GM23338 (cell line): ENCODE measurements around the gene DLK1. TPM values are rescaled to one million over a fixed set of nuclear protein-coding genes. Genes with fewer than 3 reads are reported as not detected.

Experiments
- ATAC-seq: fragments of 200-7000 bp; cut with Tn5 transposase; 3 replicates; pipeline ENCODE4 v1.9.1; 2020
- DNase-seq: peaks from one replicate; pipeline ENCODE4 v3.0.0-alpha.2; 2015; ENCODE audit warnings: low spot score
- H2AFZ ChIP-seq: fragments of 200-600 bp; sonication (generic); 2 replicates; pipeline ENCODE4 v1.8.0; 2016; ENCODE audit warnings: antibody characterized with exemption, mild to moderate bottlenecking, moderate library complexity
- H3F3A ChIP-seq: fragments of 200-600 bp; sonication (generic); replicated peaks from 2 replicates; pipeline ENCODE4 v1.8.0; 2017; ENCODE audit warnings: antibody characterized with exemption, mixed run types, low read depth
- H3K27ac ChIP-seq: fragments of 200-600 bp; sonication (generic); 2 replicates; pipeline ENCODE4 v1.6.1; 2016; ENCODE audit warnings: low read depth
- H3K27me3 ChIP-seq: fragments of 200-600 bp; sonication (generic); 2 replicates; pipeline ENCODE4 v1.8.0; 2016; ENCODE audit warnings: mild to moderate bottlenecking, mixed run types, moderate library complexity; ENCODE audit not compliant: insufficient read depth
- H3K36me3 ChIP-seq: fragments of 200-600 bp; sonication (generic); 2 replicates; pipeline ENCODE4 v1.8.0; 2016; ENCODE audit warnings: mild to moderate bottlenecking; ENCODE audit not compliant: insufficient read depth
- H3K4me1 ChIP-seq: fragments of 200-600 bp; sonication (generic); 2 replicates; pipeline ENCODE4 v1.8.0; 2016; ENCODE audit warnings: mild to moderate bottlenecking, moderate library complexity; ENCODE audit not compliant: insufficient read depth
- H3K4me2 ChIP-seq: fragments of 200-600 bp; sonication (generic); 2 replicates; pipeline ENCODE4 v1.7.1; 2017; ENCODE audit warnings: mixed run types
- H3K4me3 ChIP-seq: fragments of 200-600 bp; sonication (generic); 2 replicates; pipeline ENCODE4 v1.6.1; 2016; ENCODE audit warnings: mixed run types
- H3K79me2 ChIP-seq: fragments of 200-600 bp; sonication (generic); replicated peaks from 2 replicates; pipeline ENCODE4 v1.8.0; 2017; ENCODE audit warnings: mild to moderate bottlenecking; ENCODE audit not compliant: insufficient read depth
- H3K9me2 ChIP-seq: fragments of 200-600 bp; sonication (generic); 2 replicates; pipeline ENCODE4 v1.8.0; 2017; ENCODE audit not compliant: insufficient read depth
- H4K20me1 ChIP-seq: fragments of 200-600 bp; sonication (generic); replicated peaks from 2 replicates; pipeline ENCODE4 v1.8.0; 2017; ENCODE audit warnings: mild to moderate bottlenecking; ENCODE audit not compliant: insufficient read depth
- H3K27ac Mint-ChIP-seq: 2 replicates; pipeline ENCODE4 v1.8.0; 2020; ENCODE audit warnings: inconsistent platforms, mild to moderate bottlenecking, moderate library complexity, mixed read lengths
- H3K27me3 Mint-ChIP-seq: 3 replicates; pipeline ENCODE4 v1.8.0; 2022; ENCODE audit warnings: low read depth, mild to moderate bottlenecking, moderate library complexity, mixed read lengths, inconsistent platforms; ENCODE audit not compliant: insufficient read depth, poor library complexity
- H3K36me3 Mint-ChIP-seq: 3 replicates; pipeline ENCODE4 v1.8.0; 2021; ENCODE audit warnings: low read depth, mild to moderate bottlenecking, inconsistent platforms, moderate library complexity, mixed read lengths
- H3K4me1 Mint-ChIP-seq: 3 replicates; pipeline ENCODE4 v1.8.0; 2020; ENCODE audit warnings: mild to moderate bottlenecking, inconsistent platforms, mixed read lengths
- H3K4me3 Mint-ChIP-seq: 3 replicates; pipeline ENCODE4 v1.8.0; 2021; ENCODE audit warnings: moderate library complexity, mild to moderate bottlenecking, inconsistent platforms, mixed read lengths
- H3K9me3 Mint-ChIP-seq: 3 replicates; pipeline ENCODE4 v1.8.0; 2020; ENCODE audit warnings: moderate library complexity, mild to moderate bottlenecking, inconsistent platforms, mixed read lengths
- CREB1 ChIP-seq: fragments of 250-450 bp; sonication (Bioruptor Pico); IDR thresholded peaks from 2 replicates; pipeline ENCODE4 v1.5.0; 2020; ENCODE audit warnings: low read depth, mild to moderate bottlenecking, moderate library complexity
- CTCF ChIP-seq, 2 experiments: fragments of 200-600 bp in 1 of 2; sonication (generic) in 1 of 2; conservative IDR thresholded peaks; 2 replicates each; pipeline versions ENCODE4 v1.5.1 to v1.6.1; 2016 to 2017; ENCODE audit warnings: antibody characterized with exemption in 2 of 2, low read depth in 2 of 2, mild to moderate bottlenecking in 2 of 2, moderate library complexity in 1 of 2
- EZH2 ChIP-seq: fragments of 200-600 bp; sonication (generic); IDR thresholded peaks from one replicate; pipeline ENCODE4 v1.8.0; 2017; ENCODE audit warnings: antibody characterized with exemption, mild to moderate bottlenecking, low read depth; ENCODE audit not compliant: unreplicated experiment
- EZH2phosphoT487 ChIP-seq: fragments of 200-600 bp; sonication (generic); IDR thresholded peaks from one replicate; pipeline ENCODE4 v1.8.1; 2018; ENCODE audit warnings: antibody characterized with exemption; ENCODE audit not compliant: unreplicated experiment
- JUNB ChIP-seq: IDR thresholded peaks from one replicate; pipeline ENCODE4 v1.6.1; 2016; ENCODE audit warnings: antibody characterized with exemption; ENCODE audit not compliant: unreplicated experiment
- NANOG ChIP-seq: IDR thresholded peaks from 2 replicates; pipeline ENCODE4 v1.6.1; 2016; ENCODE audit warnings: antibody characterized with exemption, borderline replicate concordance
- POLR2AphosphoS5 ChIP-seq: IDR thresholded peaks from 2 replicates; pipeline ENCODE4 v1.6.1; 2016; ENCODE audit warnings: antibody characterized with exemption, low read depth
- REST ChIP-seq: IDR thresholded peaks from one replicate; pipeline ENCODE4 v1.6.1; 2018; ENCODE audit warnings: antibody characterized with exemption; ENCODE audit not compliant: unreplicated experiment
- STAT1 ChIP-seq: IDR thresholded peaks from one replicate; pipeline ENCODE4 v1.6.1; 2016; ENCODE audit warnings: antibody characterized with exemption; ENCODE audit not compliant: unreplicated experiment
- ZNF114 ChIP-seq: fragments of 250-450 bp; sonication (Bioruptor Pico); IDR thresholded peaks from 2 replicates; pipeline ENCODE4 v1.5.0; 2020; ENCODE audit warnings: mild to moderate bottlenecking, moderate library complexity
- ZNF331 ChIP-seq: fragments of 250-450 bp; sonication (Bioruptor Pico); IDR thresholded peaks from 2 replicates; pipeline ENCODE4 v1.5.0; 2020; ENCODE audit warnings: low read depth, mild to moderate bottlenecking, moderate library complexity
- ZNF462 ChIP-seq: fragments of 250-450 bp; sonication (Bioruptor Pico); IDR thresholded peaks from 2 replicates; pipeline ENCODE4 v1.5.0; 2020; ENCODE audit warnings: mild to moderate bottlenecking, moderate library complexity
- polyA plus RNA-seq: library from polyadenylated mRNA; unstranded; fragments of >200 nt; fragmentation: Nextera tagmentation; extraction: Ambion mirVana; gene quantifications from 2 replicates; pipeline ENCODE4 v1.2.1, GENCODE V29; 2016
- total RNA-seq: library from RNA; depleted of rRNA; stranded (reverse); fragments of >200 nt; shearing (Covaris generic); gene quantifications from 2 replicates; pipeline ENCODE4 v1.2.3, GENCODE V29; 2014

The DLK1 gene
- total and polyA plus RNA-seq, 2 experiments from 2014 or later: 1.1 to 1.2 TPM

GRCh38 chr14:100729982-100730381 lies 3.3 kb downstream of the DLK1 start (continued):
- no peak for TF ChIP-seq NANOG
- no peak for TF ChIP-seq STAT1
- TF ChIP-seq CREB1 (CRISPR knock-in tag): no peak
- no peak for TF ChIP-seq EZH2phosphoT487
- TF ChIP-seq EZH2: no peak
- no peak for TF ChIP-seq REST
- TF ChIP-seq ZNF331 (CRISPR knock-in tag): no peak
- no peak for TF ChIP-seq JUNB
- TF ChIP-seq ZNF114 (CRISPR knock-in tag): no peak
- TF ChIP-seq CTCF (conservative IDR thresholded peaks at IDR 0.05; ENCODE audit: low read depth in 2 of 2): no peak

- Histone ChIP-seq H3K9me2 (no peaks in the 10 kb centered on the region), H4K20me1 (no peaks in the 10 kb centered on the region), H3K4me3 (no peak overlapping the region), H3K4me1 (peaks cover 4% of the 10 kb centered on the region; the same call in 1 of the 2 replicates), H3F3A (no peaks in the 10 kb centered on the region), H3K27ac (no peak overlapping the region), H3K27me3 (peaks cover 26% of the 10 kb centered on the region), H2AFZ (no peak overlapping the region), H3K79me2 (no peaks in the 10 kb centered on the region), H3K36me3 (no peaks in the 10 kb centered on the region), H3K4me2 (no peak overlapping the region)
- Mint-ChIP-seq H3K36me3 (no peaks in the 10 kb centered on the region; the same call in 2 of the 3 replicates), H3K27ac (no peak overlapping the region), H3K9me3 (peaks cover 3% of the 10 kb centered on the region; the same call in 1 of the 3 replicates), H3K27me3 (peaks cover 40% of the 10 kb centered on the region), H3K4me3 (no peak overlapping the region), H3K4me1 (peaks cover 23% of the 10 kb centered on the region)
- no peak for ATAC-seq
- DNase-seq: no peak
- TF ChIP-seq ZNF114 (CRISPR knock-in tag) (no peak), STAT1 (no peak), ZNF462 (no peak), CREB1 (CRISPR knock-in tag) (no peak), POLR2AphosphoS5 (no peak), NANOG (no peak)
Observed at GRCh38 chr14:100730581-100730980, 3.9 kb downstream of the DLK1 start.
